ENCODE results near the gene ANXA11. TPM values are rescaled to one million over a fixed set of nuclear protein-coding genes. Genes with fewer than 3 reads are reported as not detected.

The ANXA11 gene
- total and polyA plus RNA-seq, 2 donors (not counting 1 experiment from before 2014, with no cell fraction given), result 124 to 206 TPM

- Histone ChIP-seq H4K20me1 (ENCODE audit: control insufficient read depth, extremely low read depth, insufficient read depth, low read length) (no peaks in the 10 kb centered on the region), H3K4me3 (replicated peaks in 1 of 4; ENCODE audit: control extremely low read depth in 1 of 4, insufficient read depth in 1 of 4, low read depth in 3 of 4, low read length in 4 of 4) (no peak overlapping the region), H3K27ac (ENCODE audit: insufficient read depth, low read length) (no peak overlapping the region), H2AFZ (ENCODE audit: low read length) (no peak overlapping the region), H3K4me1 (ENCODE audit: control insufficient read depth, extremely low read depth, insufficient read depth, low read length) (peaks cover 37% of the 10 kb centered on the region), H3K79me2 (ENCODE audit: control insufficient read depth, insufficient read depth, low read length) (peaks cover 10% of the 10 kb centered on the region), H3K9me3 (ENCODE audit: control insufficient read depth, insufficient read depth, low read depth, low read length) (no peaks in the 10 kb centered on the region), H3K4me2 (ENCODE audit: extremely low read depth, insufficient read depth, low read length) (no peak overlapping the region), H3K9ac (ENCODE audit: insufficient read depth, low read length) (no peak overlapping the region), H3K36me3 (ENCODE audit: control insufficient read depth, insufficient read depth, low read length) (peaks cover 57% of the 10 kb centered on the region), H3K27me3 (ENCODE audit: control insufficient read depth, insufficient read depth, low read length) (no peaks in the 10 kb centered on the region)
- TF ChIP-seq EZH2 (IDR thresholded peaks at IDR 0.05; ENCODE audit: low read length, missing control alignments), result no peak
- TF ChIP-seq CTCF (conservative IDR thresholded peaks at IDR 0.05 in 1 of 2, IDR thresholded peaks at IDR 0.05 in 1 of 2; ENCODE audit: low read depth in 1 of 2, low read length in 2 of 2), result no peak
- no peak for DNase-seq (ENCODE audit: low read depth in 2 of 2)
Measured at GRCh38 chr10:80152820-80153219, 52.5 kb downstream of the ANXA11 start.

DNA sequence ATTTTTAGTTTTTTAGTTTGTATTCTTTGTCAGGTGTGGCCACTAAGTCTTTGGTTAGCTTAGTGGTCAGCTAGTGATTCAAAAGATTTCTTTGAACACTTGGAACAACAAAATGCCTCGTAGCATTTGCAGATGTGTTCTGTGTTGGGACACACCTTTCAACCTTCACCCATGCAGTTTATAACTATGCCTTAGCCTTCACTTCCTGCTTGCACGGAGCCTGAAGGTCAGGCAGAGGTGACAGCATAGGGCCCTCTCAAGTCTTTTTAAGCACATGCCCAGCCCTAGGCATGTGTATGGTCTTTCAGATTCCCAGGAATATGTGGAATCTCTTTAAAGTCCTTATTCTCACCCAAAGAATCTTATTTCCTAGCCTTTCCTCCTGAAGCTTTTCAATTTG, 55.2 kb downstream of the ANXA11 start:
- Histone ChIP-seq H3K9ac (ENCODE audit: insufficient read depth, low read length) (no peak overlapping the region), H2AFZ (ENCODE audit: low read length) (no peak overlapping the region), H3K36me3 (ENCODE audit: control insufficient read depth, insufficient read depth, low read length) (peaks cover 42% of the 10 kb centered on the region), H3K9me3 (ENCODE audit: control insufficient read depth, insufficient read depth, low read depth, low read length) (no peaks in the 10 kb centered on the region), H3K79me2 (ENCODE audit: control insufficient read depth, insufficient read depth, low read length) (peaks cover 3% of the 10 kb centered on the region), H3K4me3 (replicated peaks in 1 of 4; ENCODE audit: control extremely low read depth in 1 of 4, insufficient read depth in 1 of 4, low read depth in 3 of 4, low read length in 4 of 4) (no peak overlapping the region), H3K27me3 (ENCODE audit: control insufficient read depth, insufficient read depth, low read length) (no peaks in the 10 kb centered on the region), H3K27ac (ENCODE audit: insufficient read depth, low read length) (no peak overlapping the region), H3K4me2 (ENCODE audit: extremely low read depth, insufficient read depth, low read length) (no peak overlapping the region), H4K20me1 (ENCODE audit: control insufficient read depth, extremely low read depth, insufficient read depth, low read length) (no peaks in the 10 kb centered on the region), H3K4me1 (ENCODE audit: control insufficient read depth, extremely low read depth, insufficient read depth, low read length) (peaks cover 16% of the 10 kb centered on the region)
- no peak for DNase-seq (ENCODE audit: low read depth in 2 of 2)
- TF ChIP-seq EZH2 (IDR thresholded peaks at IDR 0.05; ENCODE audit: low read length, missing control alignments) (no peak), CTCF (conservative IDR thresholded peaks at IDR 0.05 in 1 of 2, IDR thresholded peaks at IDR 0.05 in 1 of 2; ENCODE audit: low read depth in 1 of 2, low read length in 2 of 2) (no peak)

DNA sequence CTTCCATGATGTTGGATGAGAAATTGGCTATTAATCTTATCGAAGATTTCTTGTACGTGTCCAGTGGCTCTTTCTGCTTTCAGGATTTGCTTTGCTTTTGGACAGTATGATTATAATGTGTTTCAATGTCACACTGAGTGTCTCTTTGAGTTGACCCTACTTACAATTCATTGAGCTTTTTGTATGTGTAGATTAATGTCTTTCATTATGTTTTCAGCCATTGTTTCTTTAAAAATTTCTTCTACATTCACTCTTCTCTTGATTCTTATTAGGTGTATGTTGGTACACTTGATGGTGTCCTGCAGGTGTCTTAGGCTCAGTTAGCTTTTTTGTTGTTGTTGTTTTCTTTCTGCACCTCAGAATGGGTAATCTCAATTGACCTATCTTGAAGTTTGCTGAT, 56.2 kb downstream of the ANXA11 start:
- Histone ChIP-seq H3K36me3 (ENCODE audit: control insufficient read depth, insufficient read depth, low read length) (peaks cover 36% of the 10 kb centered on the region), H3K4me1 (ENCODE audit: control insufficient read depth, extremely low read depth, insufficient read depth, low read length) (peaks cover 8% of the 10 kb centered on the region), H2AFZ (ENCODE audit: low read length) (no peak overlapping the region), H3K27me3 (ENCODE audit: control insufficient read depth, insufficient read depth, low read length) (no peaks in the 10 kb centered on the region), H4K20me1 (ENCODE audit: control insufficient read depth, extremely low read depth, insufficient read depth, low read length) (no peaks in the 10 kb centered on the region), H3K9ac (ENCODE audit: insufficient read depth, low read length) (no peak overlapping the region), H3K4me2 (ENCODE audit: extremely low read depth, insufficient read depth, low read length) (no peak overlapping the region), H3K79me2 (ENCODE audit: control insufficient read depth, insufficient read depth, low read length) (peaks cover 3% of the 10 kb centered on the region), H3K9me3 (ENCODE audit: control insufficient read depth, insufficient read depth, low read depth, low read length) (no peaks in the 10 kb centered on the region), H3K27ac (ENCODE audit: insufficient read depth, low read length) (no peak overlapping the region), H3K4me3 (replicated peaks in 1 of 4; ENCODE audit: control extremely low read depth in 1 of 4, insufficient read depth in 1 of 4, low read depth in 3 of 4, low read length in 4 of 4) (no peak overlapping the region)
- no peak for TF ChIP-seq EZH2 (IDR thresholded peaks at IDR 0.05; ENCODE audit: low read length, missing control alignments)
- no peak for TF ChIP-seq CTCF (conservative IDR thresholded peaks at IDR 0.05 in 1 of 2, IDR thresholded peaks at IDR 0.05 in 1 of 2; ENCODE audit: low read depth in 1 of 2, low read length in 2 of 2)
- no peak for DNase-seq (ENCODE audit: low read depth in 2 of 2)
